K562 (cell line): ENCODE results near the gene GLRA3. TPM values are rescaled to one million over a fixed set of nuclear protein-coding genes. Genes with fewer than 3 reads are reported as not detected.

Source experiments
- CCNT2 ChIP-seq: IDR thresholded peaks from 2 replicates; pipeline ENCODE4 v1.6.1; 2011; ENCODE audit warnings: borderline replicate concordance, low read depth, mild to moderate bottlenecking, moderate library complexity, mixed read lengths, low read length; ENCODE audit not compliant: insufficient read length; ENCODE audit errors: extremely low read depth
- DPF2 ChIP-seq: fragments of 450-650 bp; IDR thresholded peaks from 2 replicates; pipeline ENCODE4 v1.6.1; 2016
- EP300 ChIP-seq: IDR thresholded peaks from 2 replicates; pipeline ENCODE4 v1.6.1; 2012; ENCODE audit warnings: low read length, improper control_type of control experiment
- GATAD2A ChIP-seq: fragments of 450-650 bp; IDR thresholded peaks from 2 replicates; pipeline ENCODE4 v1.6.1; 2017
- NEUROD1 ChIP-seq: fragments of 150-350 bp; IDR thresholded peaks from 2 replicates; pipeline ENCODE4 v1.6.1; 2014; ENCODE audit warnings: borderline replicate concordance, low read length, low read depth; ENCODE audit not compliant: partially characterized antibody
- PREB ChIP-seq: sonication (generic); formaldehyde crosslinking; IDR thresholded peaks from 2 replicates; pipeline ENCODE4 v1.8.1; 2023; ENCODE audit warnings: mild to moderate bottlenecking, missing genetic modification reagents
- SOX6 ChIP-seq: fragments of 450-650 bp; IDR thresholded peaks from 2 replicates; pipeline ENCODE4 v1.6.1; 2014; ENCODE audit warnings: mild to moderate bottlenecking
- SRSF1 ChIP-seq: fragments of 200-400 bp; formaldehyde crosslinking; IDR thresholded peaks from 2 replicates; pipeline ENCODE4 v1.6.1; 2017; ENCODE audit warnings: mild to moderate bottlenecking, low read depth, low read length, moderate library complexity
- TBL1XR1 ChIP-seq, 2 experiments: IDR thresholded peaks; 2 replicates each; pipeline ENCODE4 v1.6.1; 2012; ENCODE audit warnings: improper control_type of control experiment in 2 of 2, low read length in 2 of 2, mild to moderate bottlenecking in 1 of 2
- ZNF584 ChIP-seq: fragments of 200-800 bp; sonication (Bioruptor generic); IDR thresholded peaks from 2 replicates; pipeline ENCODE4 v1.6.1; 2016; ENCODE audit warnings: low read depth, mild to moderate bottlenecking, missing genetic modification characterization, missing compliant biosample characterization
- polyA plus RNA-seq, 8 experiments: library from polyadenylated mRNA; depleted of rRNA in 4 of 8; stranded (reverse) in 5 of 8; unstranded in 3 of 8; fragments of >200 nt; fragmentation: Nextera tagmentation in 2 of 8; fragmentation: Illumina TruSeq in 1 of 8; extraction: Ambion mirVana in 2 of 8; extraction: Trizol in 1 of 8; gene quantifications; 2 replicates each; pipeline versions ENCODE4 v1.2.1 to v1.2.3, GENCODE V29; 2011 to 2014; ENCODE audit warnings: inconsistent platforms in 1 of 8, missing spikeins in 1 of 8
- total RNA-seq, 7 experiments: library from RNA; depleted of rRNA in 6 of 7; stranded (reverse); fragments of >200 nt in 6 of 7; fragmentation: Illumina TruSeq in 2 of 7; extraction: Trizol in 2 of 7; gene quantifications; 2 replicates each; pipeline versions ENCODE4 v1.2.1 to v1.2.3, GENCODE V29; 2011 to 2021; ENCODE audit warnings: low replicate concordance in 1 of 7
- TF ChIP-seq, protein P1 (sequence below): sonication (generic); formaldehyde crosslinking; IDR thresholded peaks from 2 replicates; pipeline ENCODE4 v1.8.0; 2022; ENCODE audit warnings: mild to moderate bottlenecking, missing genetic modification reagents
- TF ChIP-seq, protein P2 (sequence below): fragments of 250-450 bp; sonication (Bioruptor Pico); IDR thresholded peaks from 2 replicates; pipeline ENCODE4 v1.8.0; 2022; ENCODE audit warnings: inconsistent platforms
- TF ChIP-seq, protein P3 (sequence below): fragments of 200-800 bp; sonication (Bioruptor generic); IDR thresholded peaks from 2 replicates; pipeline ENCODE4 v1.6.1; 2017; ENCODE audit warnings: missing genetic modification characterization, missing compliant biosample characterization
- TF ChIP-seq, protein P4 (sequence below): sonication (generic); formaldehyde crosslinking; IDR thresholded peaks from 2 replicates; pipeline ENCODE4 v1.8.0; 2022; ENCODE audit warnings: mild to moderate bottlenecking, missing genetic modification reagents
- TF ChIP-seq, protein P5 (sequence below): fragments of 450-650 bp; IDR thresholded peaks from 2 replicates; pipeline ENCODE4 v1.6.1; 2017; ENCODE audit warnings: mild to moderate bottlenecking, moderate library complexity

Gene GLRA3
- total and polyA plus RNA-seq, 9 of the 15 experiments (the other 6 are each of a cell fraction or from before 2014, with no cell fraction given): 0.06 to 0.14 (median 0.08) TPM; not detected in 2

DNA sequence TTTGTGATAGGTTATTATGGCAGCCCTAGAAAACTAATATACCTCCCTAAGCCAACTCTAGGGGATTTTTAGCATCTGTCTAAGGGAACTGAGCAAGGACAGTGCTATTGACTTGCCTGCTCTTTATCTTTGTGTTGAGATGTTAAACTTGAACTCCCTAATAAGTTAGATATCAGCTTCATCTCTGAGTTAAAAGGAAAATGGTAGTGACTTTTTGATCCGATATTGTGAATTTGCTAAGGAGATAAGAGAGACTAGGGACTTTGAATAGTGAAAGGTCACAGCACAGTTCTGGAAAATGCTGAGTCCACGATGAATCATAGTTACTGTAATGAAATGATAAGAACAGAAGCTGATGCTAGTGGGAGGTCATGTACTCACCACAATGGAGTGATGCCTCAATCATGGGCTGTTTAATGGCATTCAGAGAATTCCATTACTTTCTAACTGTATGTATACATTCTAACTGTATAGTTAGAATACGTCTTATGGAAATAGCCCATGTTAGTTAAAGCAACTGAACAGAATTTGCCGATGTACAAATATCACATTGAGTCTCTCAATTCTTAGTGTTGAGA is 147.2 kb downstream of the GLRA3 start (continued):
- TF ChIP-seq, protein P1, sequence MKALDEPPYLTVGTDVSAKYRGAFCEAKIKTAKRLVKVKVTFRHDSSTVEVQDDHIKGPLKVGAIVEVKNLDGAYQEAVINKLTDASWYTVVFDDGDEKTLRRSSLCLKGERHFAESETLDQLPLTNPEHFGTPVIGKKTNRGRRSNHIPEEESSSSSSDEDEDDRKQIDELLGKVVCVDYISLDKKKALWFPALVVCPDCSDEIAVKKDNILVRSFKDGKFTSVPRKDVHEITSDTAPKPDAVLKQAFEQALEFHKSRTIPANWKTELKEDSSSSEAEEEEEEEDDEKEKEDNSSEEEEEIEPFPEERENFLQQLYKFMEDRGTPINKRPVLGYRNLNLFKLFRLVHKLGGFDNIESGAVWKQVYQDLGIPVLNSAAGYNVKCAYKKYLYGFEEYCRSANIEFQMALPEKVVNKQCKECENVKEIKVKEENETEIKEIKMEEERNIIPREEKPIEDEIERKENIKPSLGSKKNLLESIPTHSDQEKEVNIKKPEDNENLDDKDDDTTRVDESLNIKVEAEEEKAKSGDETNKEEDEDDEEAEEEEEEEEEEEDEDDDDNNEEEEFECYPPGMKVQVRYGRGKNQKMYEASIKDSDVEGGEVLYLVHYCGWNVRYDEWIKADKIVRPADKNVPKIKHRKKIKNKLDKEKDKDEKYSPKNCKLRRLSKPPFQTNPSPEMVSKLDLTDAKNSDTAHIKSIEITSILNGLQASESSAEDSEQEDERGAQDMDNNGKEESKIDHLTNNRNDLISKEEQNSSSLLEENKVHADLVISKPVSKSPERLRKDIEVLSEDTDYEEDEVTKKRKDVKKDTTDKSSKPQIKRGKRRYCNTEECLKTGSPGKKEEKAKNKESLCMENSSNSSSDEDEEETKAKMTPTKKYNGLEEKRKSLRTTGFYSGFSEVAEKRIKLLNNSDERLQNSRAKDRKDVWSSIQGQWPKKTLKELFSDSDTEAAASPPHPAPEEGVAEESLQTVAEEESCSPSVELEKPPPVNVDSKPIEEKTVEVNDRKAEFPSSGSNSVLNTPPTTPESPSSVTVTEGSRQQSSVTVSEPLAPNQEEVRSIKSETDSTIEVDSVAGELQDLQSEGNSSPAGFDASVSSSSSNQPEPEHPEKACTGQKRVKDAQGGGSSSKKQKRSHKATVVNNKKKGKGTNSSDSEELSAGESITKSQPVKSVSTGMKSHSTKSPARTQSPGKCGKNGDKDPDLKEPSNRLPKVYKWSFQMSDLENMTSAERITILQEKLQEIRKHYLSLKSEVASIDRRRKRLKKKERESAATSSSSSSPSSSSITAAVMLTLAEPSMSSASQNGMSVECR (CRISPR knock-in tag): no peak
- TF ChIP-seq, protein P2, sequence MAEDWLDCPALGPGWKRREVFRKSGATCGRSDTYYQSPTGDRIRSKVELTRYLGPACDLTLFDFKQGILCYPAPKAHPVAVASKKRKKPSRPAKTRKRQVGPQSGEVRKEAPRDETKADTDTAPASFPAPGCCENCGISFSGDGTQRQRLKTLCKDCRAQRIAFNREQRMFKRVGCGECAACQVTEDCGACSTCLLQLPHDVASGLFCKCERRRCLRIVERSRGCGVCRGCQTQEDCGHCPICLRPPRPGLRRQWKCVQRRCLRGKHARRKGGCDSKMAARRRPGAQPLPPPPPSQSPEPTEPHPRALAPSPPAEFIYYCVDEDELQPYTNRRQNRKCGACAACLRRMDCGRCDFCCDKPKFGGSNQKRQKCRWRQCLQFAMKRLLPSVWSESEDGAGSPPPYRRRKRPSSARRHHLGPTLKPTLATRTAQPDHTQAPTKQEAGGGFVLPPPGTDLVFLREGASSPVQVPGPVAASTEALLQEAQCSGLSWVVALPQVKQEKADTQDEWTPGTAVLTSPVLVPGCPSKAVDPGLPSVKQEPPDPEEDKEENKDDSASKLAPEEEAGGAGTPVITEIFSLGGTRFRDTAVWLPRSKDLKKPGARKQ: no peak
- TF ChIP-seq, protein P3, sequence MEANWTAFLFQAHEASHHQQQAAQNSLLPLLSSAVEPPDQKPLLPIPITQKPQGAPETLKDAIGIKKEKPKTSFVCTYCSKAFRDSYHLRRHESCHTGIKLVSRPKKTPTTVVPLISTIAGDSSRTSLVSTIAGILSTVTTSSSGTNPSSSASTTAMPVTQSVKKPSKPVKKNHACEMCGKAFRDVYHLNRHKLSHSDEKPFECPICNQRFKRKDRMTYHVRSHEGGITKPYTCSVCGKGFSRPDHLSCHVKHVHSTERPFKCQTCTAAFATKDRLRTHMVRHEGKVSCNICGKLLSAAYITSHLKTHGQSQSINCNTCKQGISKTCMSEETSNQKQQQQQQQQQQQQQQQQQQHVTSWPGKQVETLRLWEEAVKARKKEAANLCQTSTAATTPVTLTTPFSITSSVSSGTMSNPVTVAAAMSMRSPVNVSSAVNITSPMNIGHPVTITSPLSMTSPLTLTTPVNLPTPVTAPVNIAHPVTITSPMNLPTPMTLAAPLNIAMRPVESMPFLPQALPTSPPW (CRISPR knock-in tag): peak; percentile 54; the same call in 1 of the 2 replicates
- no peak for TF ChIP-seq SRSF1
- peak; percentile 98 for TF ChIP-seq SOX6
- peak; percentile 100 for TF ChIP-seq DPF2
- TF ChIP-seq NEUROD1: peak; percentile 82
- TF ChIP-seq, protein P4, sequence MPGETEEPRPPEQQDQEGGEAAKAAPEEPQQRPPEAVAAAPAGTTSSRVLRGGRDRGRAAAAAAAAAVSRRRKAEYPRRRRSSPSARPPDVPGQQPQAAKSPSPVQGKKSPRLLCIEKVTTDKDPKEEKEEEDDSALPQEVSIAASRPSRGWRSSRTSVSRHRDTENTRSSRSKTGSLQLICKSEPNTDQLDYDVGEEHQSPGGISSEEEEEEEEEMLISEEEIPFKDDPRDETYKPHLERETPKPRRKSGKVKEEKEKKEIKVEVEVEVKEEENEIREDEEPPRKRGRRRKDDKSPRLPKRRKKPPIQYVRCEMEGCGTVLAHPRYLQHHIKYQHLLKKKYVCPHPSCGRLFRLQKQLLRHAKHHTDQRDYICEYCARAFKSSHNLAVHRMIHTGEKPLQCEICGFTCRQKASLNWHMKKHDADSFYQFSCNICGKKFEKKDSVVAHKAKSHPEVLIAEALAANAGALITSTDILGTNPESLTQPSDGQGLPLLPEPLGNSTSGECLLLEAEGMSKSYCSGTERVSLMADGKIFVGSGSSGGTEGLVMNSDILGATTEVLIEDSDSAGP (CRISPR knock-in tag): no peak
- TF ChIP-seq PREB (CRISPR knock-in tag): no peak
- peak; percentile 49 to 89; a peak in 3 of 4 replicates for TF ChIP-seq TBL1XR1 (IDR thresholded peaks at IDR 0.05; ENCODE audit: low read length in 2 of 2)
- TF ChIP-seq, protein P5, sequence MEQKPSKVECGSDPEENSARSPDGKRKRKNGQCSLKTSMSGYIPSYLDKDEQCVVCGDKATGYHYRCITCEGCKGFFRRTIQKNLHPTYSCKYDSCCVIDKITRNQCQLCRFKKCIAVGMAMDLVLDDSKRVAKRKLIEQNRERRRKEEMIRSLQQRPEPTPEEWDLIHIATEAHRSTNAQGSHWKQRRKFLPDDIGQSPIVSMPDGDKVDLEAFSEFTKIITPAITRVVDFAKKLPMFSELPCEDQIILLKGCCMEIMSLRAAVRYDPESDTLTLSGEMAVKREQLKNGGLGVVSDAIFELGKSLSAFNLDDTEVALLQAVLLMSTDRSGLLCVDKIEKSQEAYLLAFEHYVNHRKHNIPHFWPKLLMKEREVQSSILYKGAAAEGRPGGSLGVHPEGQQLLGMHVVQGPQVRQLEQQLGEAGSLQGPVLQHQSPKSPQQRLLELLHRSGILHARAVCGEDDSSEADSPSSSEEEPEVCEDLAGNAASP: no peak
- TF ChIP-seq EP300: peak; percentile 99
- peak; percentile 94 for TF ChIP-seq GATAD2A
- TF ChIP-seq ZNF584 (CRISPR knock-in tag): peak; percentile 75
- TF ChIP-seq CCNT2: peak; percentile 97
